Loucy (cell line): ENCODE results near the gene SLC31A1.

Experiments
- H2AFZ ChIP-seq: fragments of 200-600 bp; sonication (generic); 2 replicates; pipeline ENCODE4 v1.6.0; 2016; ENCODE audit warnings: antibody characterized with exemption, mild to moderate bottlenecking, low read length, moderate library complexity
- H3F3A ChIP-seq: fragments of 200-600 bp; 2 replicates; pipeline ENCODE4 v1.6.0; 2016; ENCODE audit warnings: antibody characterized with exemption, low read depth, mild to moderate bottlenecking
- H3K27me3 ChIP-seq: fragments of 200-600 bp; sonication (generic); 2 replicates; pipeline ENCODE4 v1.6.1; 2014; ENCODE audit warnings: low read length, mild to moderate bottlenecking; ENCODE audit not compliant: insufficient read depth, poor library complexity, severe bottlenecking
- H3K36me3 ChIP-seq: fragments of 200-600 bp; sonication (generic); 2 replicates; pipeline ENCODE4 v1.6.1; 2016; ENCODE audit warnings: low read length; ENCODE audit not compliant: insufficient read depth
- H3K4me1 ChIP-seq: fragments of 200-600 bp; sonication (generic); 2 replicates; pipeline ENCODE4 v1.5.1; 2014; ENCODE audit warnings: low read length, mild to moderate bottlenecking; ENCODE audit not compliant: insufficient read depth, poor library complexity, severe bottlenecking
- H3K4me2 ChIP-seq: fragments of 200-600 bp; sonication (generic); 2 replicates; pipeline ENCODE4 v1.6.0; 2014; ENCODE audit warnings: antibody characterized with exemption, low read length, low read depth, mild to moderate bottlenecking; ENCODE audit not compliant: poor library complexity, severe bottlenecking
- H3K4me3 ChIP-seq: fragments of 200-600 bp; sonication (generic); 2 replicates; pipeline ENCODE4 v1.5.1; 2014; ENCODE audit warnings: low read length, mild to moderate bottlenecking, mixed read lengths; ENCODE audit not compliant: poor library complexity, severe bottlenecking
- H3K79me2 ChIP-seq: fragments of 200-600 bp; sonication (generic); 2 replicates; pipeline ENCODE4 v1.6.1; 2014; ENCODE audit warnings: low read length; ENCODE audit not compliant: insufficient read depth
- H3K9ac ChIP-seq: fragments of 200-600 bp; sonication (generic); 2 replicates; pipeline ENCODE4 v1.6.0; 2014; ENCODE audit warnings: mild to moderate bottlenecking, low read depth, low read length, moderate library complexity; ENCODE audit not compliant: poor library complexity, severe bottlenecking
- H3K9me2 ChIP-seq: fragments of 200-600 bp; sonication (generic); replicated peaks from 2 replicates; pipeline ENCODE4 v1.6.1; 2016; ENCODE audit warnings: low read depth, low read length, mixed read lengths
- H3K9me3 ChIP-seq: fragments of 200-600 bp; sonication (generic); 2 replicates; pipeline ENCODE4 v1.6.1; 2014; ENCODE audit warnings: mild to moderate bottlenecking, antibody characterized with exemption, low read length, low read depth; ENCODE audit not compliant: insufficient read depth
- H4K20me1 ChIP-seq: fragments of 200-600 bp; sonication (generic); 2 replicates; pipeline ENCODE4 v1.6.0; 2014; ENCODE audit warnings: antibody characterized with exemption, low read length, mild to moderate bottlenecking; ENCODE audit not compliant: insufficient read depth, poor library complexity, severe bottlenecking
- CTCF ChIP-seq: fragments of 200-600 bp; sonication (generic); conservative IDR thresholded peaks from 2 replicates; pipeline ENCODE4 v1.5.1; 2014; ENCODE audit warnings: mild to moderate bottlenecking, antibody characterized with exemption, low read length
- EZH2phosphoT487 ChIP-seq: fragments of 200-600 bp; IDR thresholded peaks from 2 replicates; pipeline ENCODE4 v1.6.1; 2018; ENCODE audit warnings: antibody characterized with exemption, mild to moderate bottlenecking, moderate library complexity, borderline replicate concordance

SLC31A1 gene

GRCh38 chr9:113185271-113185670 is 36.1 kb upstream of the SLC31A1 start:
- no peaks in the 10 kb centered on the region for H3K4me1 ChIP-seq
- H3K9me2 ChIP-seq = no peaks in the 10 kb centered on the region
- TF ChIP-seq CTCF (no peak), EZH2phosphoT487 (no peak)
- no peaks in the 10 kb centered on the region for H3K27me3 ChIP-seq
- H3K9ac ChIP-seq = no peak overlapping the region
- H4K20me1 ChIP-seq = no peaks in the 10 kb centered on the region
- no peak overlapping the region for H3K4me3 ChIP-seq
- H3K9me3 ChIP-seq = no peaks in the 10 kb centered on the region
- H3K4me2 ChIP-seq = no peak overlapping the region
- H3K36me3 ChIP-seq = peaks cover 94% of the 10 kb centered on the region; the same call in 1 of the 2 replicates
- no peaks in the 10 kb centered on the region for H3K79me2 ChIP-seq
- no peak overlapping the region for H2AFZ ChIP-seq
- H3F3A ChIP-seq = no peaks in the 10 kb centered on the region

GRCh38 chr9:113186137-113186755 is 35.1 kb upstream of the SLC31A1 start:
- Histone ChIP-seq H3F3A (no peaks in the 10 kb centered on the region), H3K4me3 (no peak overlapping the region), H3K4me2 (no peak overlapping the region), H4K20me1 (no peaks in the 10 kb centered on the region), H3K4me1 (no peaks in the 10 kb centered on the region), H3K9me2 (no peaks in the 10 kb centered on the region), H3K9ac (no peak overlapping the region), H2AFZ (no peak overlapping the region), H3K27me3 (no peaks in the 10 kb centered on the region), H3K36me3 (peaks cover 91% of the 10 kb centered on the region; the same call in 1 of the 2 replicates), H3K9me3 (no peaks in the 10 kb centered on the region), H3K79me2 (no peaks in the 10 kb centered on the region)
- TF ChIP-seq EZH2phosphoT487 (no peak), CTCF (no peak)

- Histone ChIP-seq H3K9me3 (no peaks in the 10 kb centered on the region), H3K9me2 (no peaks in the 10 kb centered on the region), H4K20me1 (no peaks in the 10 kb centered on the region), H3K4me1 (no peaks in the 10 kb centered on the region), H2AFZ (no peak overlapping the region), H3F3A (no peaks in the 10 kb centered on the region), H3K79me2 (no peaks in the 10 kb centered on the region), H3K27me3 (no peaks in the 10 kb centered on the region), H3K9ac (no peak overlapping the region), H3K4me2 (no peak overlapping the region), H3K36me3 (peaks cover 88% of the 10 kb centered on the region; the same call in 1 of the 2 replicates), H3K4me3 (no peak overlapping the region)
- no peak for TF ChIP-seq CTCF
- TF ChIP-seq EZH2phosphoT487 = no peak
Observed at GRCh38 chr9:113187929-113188595, 33.3 kb upstream of the SLC31A1 start.
